ENCODE measurements around the gene CDK5RAP3.

DNA sequence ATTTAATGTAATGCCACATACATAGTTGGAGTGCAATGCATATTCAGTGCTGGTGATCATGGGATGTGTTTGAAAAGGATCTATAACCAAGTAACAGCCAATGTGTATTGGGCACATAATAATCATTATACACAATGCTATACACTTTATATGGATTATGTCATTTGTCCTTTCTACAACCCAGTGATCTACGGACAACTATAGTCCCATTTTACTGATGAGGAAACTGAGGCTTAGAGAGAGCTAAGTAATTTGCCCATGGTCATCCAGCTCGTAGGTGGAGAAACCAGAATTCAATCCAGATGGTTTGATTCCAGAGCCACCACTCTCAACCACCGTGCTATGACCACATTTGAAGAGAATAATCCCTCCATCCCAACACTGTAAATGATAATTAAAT lies 39.3 kb downstream of the CDK5RAP3 start:
- TF ChIP-seq POLR2AphosphoS5 (IDR thresholded peaks at IDR 0.05; ENCODE audit: low read depth, low read length) (no peak), FOXP2 (optimal IDR thresholded peaks at IDR 0.05; ENCODE audit: borderline replicate concordance, extremely low read depth, extremely low read length, insufficient read depth) (no peak), TAF1 (IDR thresholded peaks at IDR 0.05; ENCODE audit: borderline replicate concordance, insufficient read depth, low read length) (no peak)
